Measurements from ENCODE around the gene PCOLCE2.

GRCh38 chr3:142782616-142783015 lies 106.3 kb downstream of the PCOLCE2 start:
- TF ChIP-seq CTCF (conservative IDR thresholded peaks at IDR 0.05 in 1 of 2, IDR thresholded peaks at IDR 0.05 in 1 of 2; ENCODE audit: low read depth in 1 of 2, low read length in 2 of 2) (no peak), EZH2 (IDR thresholded peaks at IDR 0.05; ENCODE audit: low read length, missing control alignments) (no peak)
